Measurements from ENCODE around the gene MAT2A. TPM values are rescaled to one million over a fixed set of nuclear protein-coding genes. Genes with fewer than 3 reads are reported as not detected.

The MAT2A gene
- total RNA-seq, 4 donors from 2014 or later = 33.2 to 131 (median 56.0) TPM

GRCh38 chr2:85504778-85505261 lies 34.1 kb upstream of the MAT2A start:
- intact Hi-C loops (cut with DNase I; ENCODE audit: low total_unique reads) = loop anchor here (1.0 kb wide), 3 partner anchors 32 to 72 kb away; no protein-coding TSS in a partner anchor
- Histone ChIP-seq H3K36me3 (no peaks in the 10 kb centered on the region), H3K9me3 (no peaks in the 10 kb centered on the region), H3K4me3 (no peak overlapping the region), H3K4me1 (peaks cover 19 to 34% of the 10 kb centered on the region in 2 donors), H3K27me3 (no peaks in the 10 kb centered on the region), H3K27ac (peak overlapping the region; percentile 74 to 90 (median 81))
- ATAC-seq (peak; percentile 94 to 95), DNase-seq (peak; percentile 89 to 92)
- TF ChIP-seq POLR2A (IDR thresholded peaks at IDR 0.05) (no peak), CTCF (IDR thresholded peaks at IDR 0.05 in 4 of 5, conservative IDR thresholded peaks at IDR 0.05 in 1 of 5) (no peak)
- in situ Hi-C loops (cut with MboI; ENCODE audit: low sequenced_read_pairs in 4 of 4) = no loop called here

GRCh38 chr2:85505551-85506238 lies 33.3 kb upstream of the MAT2A start:
- Histone ChIP-seq H3K36me3 (no peaks in the 10 kb centered on the region), H3K4me1 (peaks cover 19 to 34% of the 10 kb centered on the region in 2 donors), H3K9me3 (no peaks in the 10 kb centered on the region), H3K27me3 (no peaks in the 10 kb centered on the region), H3K4me3 (no peak overlapping the region), H3K27ac (peak overlapping the region; percentile 74 to 90 (median 81))
- no peak for DNase-seq
- no peak for ATAC-seq
- intact Hi-C loops (cut with DNase I; ENCODE audit: low total_unique reads) (loop anchor here (1.0 kb wide), 3 partner anchors 32 to 72 kb away; no protein-coding TSS in a partner anchor), in situ Hi-C loops (cut with MboI; ENCODE audit: low sequenced_read_pairs in 4 of 4) (no loop called here)
- TF ChIP-seq POLR2A (IDR thresholded peaks at IDR 0.05) (no peak), CTCF (IDR thresholded peaks at IDR 0.05 in 4 of 5, conservative IDR thresholded peaks at IDR 0.05 in 1 of 5) (no peak)

- no peak for ATAC-seq
- in situ Hi-C loops (cut with MboI; ENCODE audit: low sequenced_read_pairs in 4 of 4) (no loop called here), intact Hi-C loops (cut with DNase I; ENCODE audit: low total_unique reads) (no loop called here)
- Histone ChIP-seq H3K27ac (peak overlapping the region; percentile 51 to 84 (median 62)), H3K4me1 (peaks cover 23 to 41% of the 10 kb centered on the region in 2 donors), H3K36me3 (no peaks in the 10 kb centered on the region), H3K9me3 (no peaks in the 10 kb centered on the region), H3K4me3 (no peak overlapping the region), H3K27me3 (no peaks in the 10 kb centered on the region)
- DNase-seq = no peak
- no peak for TF ChIP-seq POLR2A (IDR thresholded peaks at IDR 0.05)
- TF ChIP-seq CTCF (IDR thresholded peaks at IDR 0.05 in 4 of 5, conservative IDR thresholded peaks at IDR 0.05 in 1 of 5) = no peak
Observed at GRCh38 chr2:85506768-85507181, 32.2 kb upstream of the MAT2A start.

GRCh38 chr2:85511008-85511811 lies 27.8 kb upstream of the MAT2A start:
- peaks cover 4 to 9% of the 10 kb centered on the region in 2 donors for H3K4me1 ChIP-seq
- no peak overlapping the region for H3K4me3 ChIP-seq
- peak overlapping the region; percentile 34 to 65 (median 54) for H3K27ac ChIP-seq
- H3K27me3 ChIP-seq = no peaks in the 10 kb centered on the region
- TF ChIP-seq CTCF (IDR thresholded peaks at IDR 0.05 in 4 of 5, conservative IDR thresholded peaks at IDR 0.05 in 1 of 5) = no peak
- no peak for TF ChIP-seq POLR2A (IDR thresholded peaks at IDR 0.05)
- H3K36me3 ChIP-seq = no peaks in the 10 kb centered on the region
- DNase-seq (no peak), ATAC-seq (peak in 1 of 2 donors; percentile 41)
- H3K9me3 ChIP-seq = no peaks in the 10 kb centered on the region
- in situ Hi-C loops (cut with MboI; ENCODE audit: low sequenced_read_pairs in 4 of 4) (no loop called here), intact Hi-C loops (cut with DNase I; ENCODE audit: low total_unique reads) (no loop called here)
